HG03108 (cell line): Measurements from ENCODE around the gene CCM2L.
"Not testable (repeated sequence)": the region's sequence is repeated elsewhere in the genome, so short reads cannot be mapped to it uniquely, and the experiment has no call there.

Source experiments
- ATAC-seq: cut with Tn5 transposase; IDR thresholded peaks from one replicate; pipeline ENCODE4 v1.9.1; 2021; ENCODE audit warnings: moderate library complexity; ENCODE audit not compliant: unreplicated experiment

Gene CCM2L

DNA sequence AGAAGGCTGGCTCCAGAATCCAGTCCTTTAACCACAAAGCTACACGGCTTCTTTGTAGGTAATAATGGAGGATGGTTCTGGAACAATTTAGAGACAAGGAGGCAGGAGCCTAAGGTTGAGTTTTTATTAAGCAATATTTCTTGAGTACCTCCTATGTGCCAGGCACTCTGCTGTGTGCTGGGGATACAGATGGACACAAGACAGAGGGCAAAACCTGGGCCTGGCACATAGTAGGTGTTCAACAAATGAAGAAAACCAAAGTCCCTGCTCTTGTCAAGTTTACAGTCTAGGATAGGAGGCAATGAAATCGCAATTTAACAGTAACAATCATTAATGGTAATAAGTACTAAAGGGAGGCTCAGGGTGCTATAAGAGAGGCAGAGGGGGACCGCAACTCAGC, 17.4 kb downstream of the CCM2L start:
- ATAC-seq = no peak

DNA sequence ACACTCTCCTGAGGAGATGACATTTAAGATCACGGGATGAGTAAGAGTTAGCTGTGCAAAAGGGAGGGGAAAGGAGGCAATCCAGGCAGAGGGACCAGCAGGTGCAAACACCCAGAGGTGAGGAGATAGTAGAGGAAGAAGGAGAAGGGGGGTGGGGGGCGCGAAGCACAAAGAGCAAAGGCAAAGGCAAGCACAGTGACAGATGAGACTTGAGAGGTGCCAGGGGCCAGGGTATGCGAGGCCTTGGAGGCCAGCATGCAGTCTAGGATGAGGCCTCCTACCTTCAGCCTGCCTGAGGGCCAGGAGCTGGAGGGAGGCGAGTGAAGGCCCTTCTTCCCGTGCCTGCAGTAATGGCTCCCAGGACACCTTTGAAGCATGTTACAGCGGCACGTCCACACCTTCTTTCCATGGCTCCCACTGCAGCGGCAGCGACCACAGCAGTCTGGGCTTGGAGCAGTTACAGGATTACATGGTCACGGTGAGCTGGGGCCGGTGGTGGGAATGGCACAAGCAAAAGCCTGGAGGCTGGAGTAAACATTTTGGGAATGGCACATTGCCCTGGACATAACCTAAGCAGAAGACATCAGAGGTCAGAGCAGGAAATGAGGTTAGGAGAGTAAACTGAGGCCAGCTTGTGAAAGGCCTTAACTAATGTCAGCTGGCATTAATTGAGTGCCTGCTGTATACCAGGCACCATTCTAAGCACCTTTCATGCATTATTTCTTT, 18.6 kb downstream of the CCM2L start:
- ATAC-seq = no peak

DNA sequence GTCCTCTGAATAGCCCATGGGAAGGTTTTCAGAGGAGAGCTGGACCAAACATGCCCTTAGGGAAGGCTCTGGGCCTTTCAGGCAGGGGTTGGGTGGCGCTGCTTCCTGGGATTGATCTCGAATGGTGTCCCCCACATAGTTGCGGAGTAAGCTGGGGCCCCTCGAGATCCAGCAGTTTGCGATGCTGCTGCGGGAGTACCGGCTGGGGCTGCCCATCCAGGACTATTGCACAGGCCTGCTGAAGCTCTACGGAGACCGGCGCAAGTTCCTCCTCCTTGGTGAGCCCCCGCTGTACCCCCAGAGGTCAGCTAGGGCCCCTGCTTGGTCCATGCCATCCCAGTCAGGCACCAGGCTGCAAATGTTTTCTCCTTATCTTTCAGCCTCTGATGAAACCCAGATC, 19.3 kb downstream of the CCM2L start:
- no peak for ATAC-seq

DNA sequence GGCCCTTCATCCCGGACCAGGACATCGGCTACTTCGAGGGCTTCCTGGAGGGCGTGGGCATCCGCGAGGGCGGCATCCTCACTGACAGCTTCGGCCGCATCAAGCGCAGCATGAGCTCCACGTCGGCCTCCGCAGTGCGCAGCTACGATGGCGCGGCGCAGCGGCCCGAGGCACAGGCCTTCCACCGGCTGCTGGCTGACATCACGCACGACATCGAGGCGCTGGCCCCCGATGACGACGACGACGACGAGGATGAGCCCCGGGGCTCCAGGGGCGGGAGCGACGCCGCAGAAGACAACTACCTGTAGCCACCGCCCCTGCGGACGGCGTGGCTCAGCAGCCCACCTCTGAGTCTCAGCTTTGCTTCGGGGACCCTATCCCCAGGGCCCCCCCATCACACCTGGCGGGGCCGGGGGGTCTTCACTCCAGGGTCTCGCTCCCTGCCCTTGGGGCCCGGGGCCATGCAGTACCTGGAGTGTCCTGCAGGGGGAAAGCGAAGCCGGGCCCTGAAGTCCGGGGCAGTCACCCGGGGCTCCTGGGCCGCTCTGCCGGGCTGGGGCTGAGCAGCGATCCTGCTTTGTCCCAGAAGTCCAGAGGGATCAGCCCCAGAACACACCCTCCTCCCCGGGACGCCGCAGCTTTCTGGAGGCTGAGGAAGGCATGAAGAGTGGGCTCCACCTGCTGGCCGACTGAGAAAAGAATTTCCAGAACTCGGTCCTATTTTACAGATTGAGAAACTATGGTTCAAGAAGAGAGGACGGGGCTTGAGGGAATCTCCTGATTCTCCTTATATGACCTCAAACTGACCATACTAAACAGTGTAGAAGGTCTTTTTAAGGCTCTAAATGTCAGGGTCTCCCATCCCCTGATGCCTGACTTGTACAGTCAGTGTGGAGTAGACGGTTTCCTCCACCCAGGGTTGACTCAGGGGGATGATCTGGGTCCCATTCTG, 21.0 kb downstream of the CCM2L start:
- ATAC-seq = no peak

DNA sequence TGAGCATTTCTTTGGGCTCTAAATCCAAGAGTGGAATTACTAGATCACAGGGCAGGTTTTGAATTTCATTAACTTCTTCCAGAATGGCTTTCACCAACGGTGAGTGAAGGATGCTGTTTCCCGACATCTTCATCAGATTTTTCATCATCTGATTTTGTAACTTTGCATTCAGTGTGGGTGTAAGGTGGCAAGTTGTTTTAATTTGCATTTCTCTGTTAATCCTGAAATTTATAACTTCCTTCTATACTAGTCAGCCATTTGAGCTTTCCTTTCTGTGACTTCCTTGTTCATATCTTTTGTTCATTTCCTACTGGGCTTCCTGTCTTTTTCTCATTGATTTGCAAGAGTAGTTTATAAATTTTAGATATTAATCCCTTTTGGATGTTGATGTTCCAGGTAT, 23.1 kb downstream of the CCM2L start:
- no peak for ATAC-seq

DNA sequence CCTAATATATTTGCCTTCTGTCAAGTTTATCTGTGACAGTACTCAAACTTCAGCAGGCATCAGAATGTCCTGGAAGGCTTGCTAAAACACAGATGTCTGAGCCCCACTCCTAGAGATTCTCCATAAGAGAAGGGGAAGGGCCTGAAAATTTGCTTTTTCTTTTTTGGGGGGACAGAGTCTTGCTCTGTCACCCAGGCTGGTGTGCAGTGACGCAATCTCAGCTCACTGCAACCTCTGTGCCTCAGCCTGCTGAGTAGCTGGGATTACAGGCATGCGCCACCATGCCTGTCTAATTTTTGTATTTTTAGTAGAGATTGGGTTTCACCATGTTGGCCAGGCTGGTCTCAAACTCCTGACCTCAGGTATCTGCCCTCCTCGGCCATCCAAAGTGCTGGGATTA, 23.5 kb downstream of the CCM2L start:
- ATAC-seq = not testable (repeated sequence)

DNA sequence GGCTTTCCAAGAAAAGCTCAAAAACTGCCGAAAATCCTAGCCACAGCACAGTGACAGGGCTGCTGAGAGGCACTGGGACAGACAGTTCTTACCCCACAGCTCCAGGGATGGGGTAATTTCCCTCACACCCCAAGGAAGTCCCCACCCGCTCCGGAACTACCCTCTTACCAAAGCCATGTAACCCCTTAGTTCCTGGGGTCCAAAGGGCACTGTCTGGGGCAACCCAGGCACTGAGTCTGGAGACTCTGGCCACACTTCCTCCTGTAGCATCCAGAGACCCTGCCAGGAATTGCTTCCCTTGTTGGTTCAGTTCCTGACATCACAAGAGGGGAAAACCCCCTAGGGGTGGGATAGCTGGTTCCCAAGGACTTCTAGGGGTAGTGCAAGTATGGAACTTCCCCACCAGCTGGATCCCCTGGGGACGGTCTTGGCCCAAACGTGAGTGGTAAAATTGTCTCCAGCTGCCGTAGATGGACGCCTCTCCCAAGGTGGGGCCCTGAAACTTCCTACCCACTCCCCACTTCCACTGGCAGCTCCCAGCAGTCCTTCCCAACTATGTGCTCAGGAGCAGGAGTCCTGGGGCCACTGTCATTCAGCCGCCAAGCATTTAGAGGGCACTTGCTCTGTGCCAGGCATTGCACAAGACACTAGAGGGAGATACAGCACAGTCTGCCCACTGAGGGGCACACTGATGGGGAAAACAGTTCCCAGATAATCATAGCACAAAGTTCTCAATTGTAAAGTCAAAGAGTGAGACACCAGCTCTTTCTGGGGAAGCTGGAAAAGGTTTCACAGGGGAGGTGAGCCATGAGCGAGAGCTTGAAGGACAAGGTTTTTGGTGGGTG, 24.6 kb downstream of the CCM2L start:
- ATAC-seq = no peak

DNA sequence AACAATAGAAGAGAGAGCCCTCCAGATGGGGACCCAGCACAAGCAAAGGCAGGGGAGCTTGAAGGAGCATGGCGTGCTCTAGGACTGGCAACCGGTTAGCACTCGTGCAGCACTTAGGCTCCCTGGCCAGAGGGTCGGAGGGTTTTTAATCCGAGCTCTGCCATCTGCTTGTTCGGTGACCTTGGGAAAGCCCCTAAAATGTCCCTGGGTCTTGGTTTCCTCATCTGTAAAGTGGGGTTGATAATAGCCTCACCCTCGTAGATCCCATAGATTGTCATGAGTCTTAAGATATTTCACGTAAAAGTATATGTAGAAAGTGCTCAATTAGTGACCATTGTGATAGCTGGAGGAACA, 25.2 kb downstream of the CCM2L start:
- ATAC-seq = no peak

DNA sequence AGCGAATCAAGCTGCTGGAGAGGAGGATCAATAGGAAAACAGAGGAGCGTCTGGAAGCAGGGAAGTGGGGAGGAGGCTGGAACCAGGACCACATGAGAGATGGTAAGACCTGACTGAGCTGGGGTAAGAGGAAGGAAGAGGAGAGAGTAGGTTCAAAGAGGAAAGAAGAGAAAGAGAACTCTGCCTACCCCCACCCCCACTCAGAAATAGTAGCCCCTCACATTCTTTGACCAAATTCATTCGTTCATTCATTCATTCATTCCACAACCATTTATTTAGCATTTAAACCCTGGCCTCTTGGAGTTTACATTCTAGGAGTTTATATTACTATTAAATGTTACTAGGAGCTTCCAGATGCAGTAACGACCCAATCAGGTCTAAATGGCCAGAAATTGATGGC, 26.0 kb downstream of the CCM2L start:
- no peak for ATAC-seq

DNA sequence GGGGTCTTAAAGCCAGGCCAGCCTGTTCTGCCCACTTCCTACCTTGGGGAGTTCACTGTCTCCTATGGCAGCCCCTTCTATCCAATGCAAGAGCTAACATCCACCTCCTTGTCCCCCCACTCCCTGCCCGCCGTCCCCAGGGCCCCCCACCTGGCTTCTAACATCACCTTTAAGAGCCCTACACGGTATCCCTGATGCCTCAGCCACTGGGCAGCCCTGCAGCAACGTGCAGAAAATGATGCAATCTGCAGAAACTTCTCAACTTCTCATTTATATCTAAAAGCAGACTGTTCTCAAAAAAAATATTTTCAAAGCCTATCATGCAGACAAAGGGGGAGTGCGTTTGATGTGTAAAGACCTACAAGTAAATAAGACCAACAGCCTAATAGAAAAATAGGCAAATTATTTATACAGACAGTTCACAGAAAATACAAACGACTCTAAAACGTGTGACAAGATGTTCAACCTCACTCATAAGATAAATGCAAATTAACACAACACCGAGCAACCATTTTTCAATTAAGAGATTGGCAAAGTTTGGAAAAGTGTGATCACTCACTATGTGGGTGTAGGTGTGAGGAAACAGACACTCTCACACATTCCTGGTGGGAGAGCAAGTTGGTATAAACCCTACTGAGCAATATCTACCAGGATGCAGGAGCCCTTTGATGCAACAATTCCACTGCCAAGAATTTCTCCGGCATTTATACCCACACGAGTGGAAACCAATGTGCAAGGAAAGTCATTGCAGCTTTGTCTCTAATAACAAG, 26.7 kb downstream of the CCM2L start:
- no peak for ATAC-seq

DNA sequence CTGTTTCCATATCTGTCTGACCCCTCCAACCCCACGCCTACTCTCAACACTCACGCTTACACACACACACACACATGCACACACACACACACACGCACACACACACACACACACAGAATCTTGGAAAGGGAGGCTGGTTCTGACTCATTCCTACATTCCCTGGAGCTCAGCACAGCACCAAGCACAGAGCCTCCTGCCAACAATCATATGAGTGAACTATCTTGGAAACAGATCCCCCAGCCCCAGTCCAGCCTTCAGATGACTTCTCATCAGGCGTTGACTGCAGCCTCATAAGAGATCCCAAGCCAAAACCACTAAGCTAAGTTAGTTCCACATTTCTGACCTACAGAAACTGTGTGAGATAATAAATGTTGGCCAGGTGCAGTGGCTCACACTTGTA, 27.7 kb downstream of the CCM2L start:
- ATAC-seq = no peak

DNA sequence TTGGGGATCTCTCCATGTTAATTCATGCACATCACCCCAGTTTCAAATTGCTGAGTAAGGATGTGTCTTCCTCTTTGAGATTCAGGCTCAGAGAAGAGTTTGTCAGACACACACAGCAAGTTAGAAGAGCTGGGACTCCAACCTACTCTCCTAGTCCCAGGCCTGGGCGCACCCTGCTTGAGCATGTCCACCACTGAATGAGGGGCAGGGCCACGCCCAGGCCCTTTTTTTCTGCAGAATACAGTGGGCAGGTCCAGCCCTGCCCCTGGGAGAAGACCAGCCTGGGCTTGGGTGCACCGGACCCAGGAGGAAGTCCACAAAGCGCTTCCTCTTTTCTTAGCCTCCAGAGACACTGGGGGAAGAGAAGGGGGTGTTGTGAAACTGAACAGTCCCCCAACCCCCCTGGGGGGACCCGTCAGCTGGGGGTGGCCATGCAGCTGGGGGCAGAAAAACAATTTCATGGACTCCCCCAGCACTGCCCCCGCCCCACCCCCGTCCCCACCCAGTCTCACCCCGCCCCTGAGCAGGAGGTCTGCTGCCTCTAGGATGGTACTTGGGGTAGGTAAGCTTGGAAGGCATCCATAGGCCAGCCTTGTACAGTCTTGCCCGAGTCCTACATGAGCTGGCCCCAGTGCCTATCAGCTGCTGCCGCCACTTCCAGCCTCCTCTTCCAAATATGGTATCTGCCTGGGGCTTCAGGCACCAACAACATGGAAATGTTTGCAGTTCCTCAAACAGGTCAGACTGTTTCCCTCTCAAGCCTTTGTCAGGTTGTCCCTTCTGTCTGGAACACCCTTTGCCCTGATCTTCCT, 30.1 kb downstream of the CCM2L start:
- ATAC-seq = peak; percentile 71

DNA sequence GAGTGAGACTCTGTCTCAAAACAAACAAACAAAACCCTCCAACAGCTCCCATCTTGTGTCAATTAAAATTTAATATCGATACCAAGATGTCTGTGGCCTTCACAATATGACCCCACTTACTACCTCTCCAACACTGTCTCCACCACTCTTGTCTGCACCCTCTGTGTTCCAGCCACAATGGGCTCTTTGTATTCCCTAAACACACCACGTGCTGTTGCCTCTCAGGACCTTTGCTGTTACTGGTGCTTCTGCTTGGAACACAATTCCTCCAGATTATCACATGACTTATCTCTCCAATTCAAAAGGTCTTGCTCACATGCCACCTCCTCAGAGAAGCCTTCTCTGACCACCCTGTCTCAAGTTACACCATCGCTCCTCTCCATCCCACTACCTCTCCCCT, 35.8 kb downstream of the CCM2L start:
- no peak for ATAC-seq

DNA sequence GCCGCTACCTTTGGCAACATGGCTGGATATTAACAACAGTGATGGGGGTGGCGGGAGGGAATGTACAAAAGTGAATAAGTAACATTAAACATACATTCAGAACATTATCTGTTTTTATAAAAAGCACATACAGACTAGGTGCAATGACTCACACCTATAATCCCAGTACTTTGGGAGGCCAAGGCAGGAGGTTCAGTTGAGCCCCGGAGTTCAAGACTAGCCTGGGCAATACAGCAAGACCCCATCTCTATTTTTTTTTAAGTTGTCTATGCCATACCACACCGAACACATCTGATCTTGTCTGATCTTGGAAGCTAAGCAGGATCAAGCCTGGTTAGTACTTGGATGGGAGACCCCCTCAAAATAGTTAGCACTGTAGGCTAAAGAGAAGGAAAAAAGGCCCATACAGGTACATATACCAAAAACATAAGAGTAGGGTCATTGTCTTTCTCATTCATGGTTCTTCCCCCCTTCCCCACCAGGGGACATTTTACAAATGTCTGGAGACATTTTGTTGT, 40.1 kb downstream of the CCM2L start:
- ATAC-seq = no peak

DNA sequence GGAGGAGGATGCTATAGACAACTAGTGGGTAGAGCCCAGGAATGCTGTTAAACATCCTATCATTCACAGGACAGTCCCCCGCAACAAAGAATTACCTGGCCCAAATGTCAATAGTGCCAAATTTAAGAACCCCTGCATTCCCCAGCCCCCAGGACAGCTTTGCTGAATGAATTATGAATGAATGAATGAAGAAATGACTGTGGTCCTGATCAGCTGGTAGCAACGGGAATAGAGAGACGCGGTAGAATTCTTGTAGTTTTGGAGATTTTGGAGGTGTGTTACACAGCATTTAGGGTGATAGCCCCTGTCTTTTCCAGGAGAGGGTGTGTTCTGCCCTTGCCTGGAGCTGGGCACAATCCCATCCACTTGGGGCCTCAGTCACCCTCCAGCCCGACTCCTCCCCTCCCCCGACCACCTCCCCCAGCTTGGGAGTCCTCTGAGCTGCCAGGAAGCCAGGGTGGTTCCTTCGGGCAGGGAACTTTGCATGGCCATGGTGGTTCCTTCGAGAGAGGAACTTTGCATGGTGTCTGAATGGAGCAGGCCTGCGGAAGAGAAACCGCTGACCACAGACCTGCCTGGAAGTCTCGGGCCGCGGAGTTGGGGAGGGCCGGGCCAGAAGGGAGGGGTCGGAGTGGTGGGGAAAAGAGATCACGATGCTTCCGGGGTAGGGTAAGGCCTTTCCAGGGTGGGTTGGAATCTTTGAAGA, 40.8 kb downstream of the CCM2L start:
- ATAC-seq = no peak

DNA sequence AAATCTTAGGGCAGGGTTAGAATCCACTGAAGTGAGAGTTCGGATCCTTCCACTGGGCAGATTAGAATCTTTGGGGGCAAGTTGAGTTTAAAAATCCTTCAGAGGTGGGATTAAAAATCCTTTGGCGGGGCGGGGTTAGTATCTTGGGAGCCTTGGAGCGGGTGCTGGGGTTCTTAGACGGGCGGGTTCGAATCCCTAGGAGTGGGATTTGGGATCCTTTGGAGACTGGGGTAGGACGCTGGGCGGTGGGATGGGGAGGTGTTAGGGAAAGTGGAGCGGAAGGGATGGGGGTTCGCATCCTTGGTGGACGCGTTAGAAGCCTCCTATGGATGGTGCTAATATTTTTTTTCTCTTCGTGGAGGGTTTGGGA, 41.5 kb downstream of the CCM2L start:
- no peak for ATAC-seq

DNA sequence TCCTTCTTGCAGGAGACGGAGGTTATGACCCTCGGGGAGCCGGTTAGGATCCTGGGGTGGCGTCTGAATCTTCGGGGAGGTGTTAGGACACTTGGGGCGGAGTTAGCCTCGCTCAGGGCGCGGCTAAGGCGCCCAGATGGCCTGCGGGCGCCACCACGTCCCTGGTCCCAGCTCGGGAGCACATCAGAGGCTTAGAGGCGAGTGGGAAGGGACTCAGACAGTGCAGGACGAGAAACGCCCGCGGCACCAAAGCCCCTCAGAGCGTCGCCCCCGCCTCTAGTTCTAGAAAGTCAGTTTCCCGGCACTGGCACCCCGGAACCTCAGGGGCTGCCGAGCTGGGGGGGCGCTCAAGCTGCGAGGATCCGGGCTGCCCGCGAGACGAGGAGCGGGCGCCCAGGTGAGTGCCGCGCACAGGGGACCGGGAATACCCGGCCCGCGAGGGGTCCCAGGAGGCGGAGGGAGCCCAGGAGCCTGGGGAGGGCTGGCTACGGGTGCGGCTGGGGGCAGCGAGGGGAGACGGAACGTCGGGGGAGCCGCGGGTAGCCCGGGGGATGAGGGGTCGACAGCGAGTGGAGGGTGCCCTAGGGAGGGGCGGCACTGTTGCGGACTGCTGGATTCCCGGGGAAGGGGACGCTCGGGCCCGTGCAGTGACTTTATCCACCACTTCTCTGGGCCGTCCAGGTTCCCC, 42.0 kb downstream of the CCM2L start, which contains the start of gene HCK:
Gene HCK, plus strand, starts transcription at position 153 of the 688 bp plus-strand sequence.
- no peak for ATAC-seq

DNA sequence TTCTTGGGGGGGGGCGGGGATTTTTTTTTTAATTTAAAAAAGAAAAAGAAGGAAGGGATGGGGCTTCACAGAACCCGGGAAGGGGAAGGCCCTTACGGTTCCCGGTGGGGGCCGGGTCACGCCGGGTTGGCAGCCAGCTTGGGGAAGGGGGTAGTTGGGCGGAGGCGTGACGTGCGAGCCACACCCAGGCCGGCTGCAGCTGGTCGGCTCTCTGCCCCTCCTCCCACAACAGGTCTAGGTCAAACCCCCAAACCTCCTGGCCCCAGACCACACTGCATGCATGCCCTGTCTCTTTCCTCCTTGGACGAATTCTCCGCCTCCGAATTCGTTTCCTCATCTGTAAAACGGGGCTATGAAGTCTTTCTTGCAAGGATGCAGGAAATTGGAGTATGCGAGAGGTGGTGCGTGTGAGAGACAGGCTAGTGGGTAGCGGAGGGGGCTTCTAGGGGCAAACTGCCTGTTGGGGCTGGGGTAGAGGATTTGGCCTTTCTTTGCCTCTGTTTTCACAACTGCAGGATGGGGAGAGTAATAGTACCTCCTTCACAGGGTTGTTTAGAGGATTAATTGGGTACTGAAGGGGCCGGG, 42.6 kb downstream of the CCM2L start:
- no peak for ATAC-seq
